HL-60 (cell line): ENCODE results near the gene SUPT3H.

Experiments used
- DNase-seq, 2 experiments: peaks; one replicate each; pipeline ENCODE4 v3.0.0-alpha.2; 2010 to 2020; ENCODE audit warnings: low read depth in 1 of 2, low spot score in 1 of 2
- H3K27ac ChIP-seq: fragments of 250-450 bp; sonication (Bioruptor Pico); replicated peaks from 2 replicates; pipeline ENCODE4 v1.5.1; 2020; ENCODE audit warnings: mild to moderate bottlenecking, moderate library complexity
- H3K27me3 ChIP-seq: fragments of 250-450 bp; sonication (Bioruptor Pico); 2 replicates; pipeline ENCODE4 v1.5.1; 2021; ENCODE audit warnings: mild to moderate bottlenecking, moderate library complexity; ENCODE audit not compliant: insufficient read depth, poor library complexity, severe bottlenecking
- H3K4me3 ChIP-seq: replicated peaks from 2 replicates; pipeline ENCODE4 v1.5.1; 2011; ENCODE audit warnings: mild to moderate bottlenecking, control low read depth, low read length; ENCODE audit not compliant: insufficient read depth
- GABPA ChIP-seq: IDR thresholded peaks from 2 replicates; pipeline ENCODE4 v1.6.1; 2012; ENCODE audit warnings: low read depth
- POLR2AphosphoS5 ChIP-seq: IDR thresholded peaks from 2 replicates; pipeline ENCODE4 v1.6.1; 2012; ENCODE audit warnings: low read depth
- SPI1 ChIP-seq: IDR thresholded peaks from 2 replicates; pipeline ENCODE4 v1.6.1; 2012; ENCODE audit warnings: low read depth, mild to moderate bottlenecking, borderline replicate concordance
- TF ChIP-seq, protein P1 (sequence below): IDR thresholded peaks from one replicate; pipeline ENCODE4 v1.5.1; 2011; ENCODE audit warnings: low read length, control low read depth, inconsistent platforms; ENCODE audit not compliant: insufficient read depth
- TF ChIP-seq, protein P2 (sequence below): IDR thresholded peaks from 2 replicates; pipeline ENCODE4 v1.6.1; 2012; ENCODE audit warnings: low read depth; ENCODE audit not compliant: insufficient replicate concordance

Gene SUPT3H

DNA sequence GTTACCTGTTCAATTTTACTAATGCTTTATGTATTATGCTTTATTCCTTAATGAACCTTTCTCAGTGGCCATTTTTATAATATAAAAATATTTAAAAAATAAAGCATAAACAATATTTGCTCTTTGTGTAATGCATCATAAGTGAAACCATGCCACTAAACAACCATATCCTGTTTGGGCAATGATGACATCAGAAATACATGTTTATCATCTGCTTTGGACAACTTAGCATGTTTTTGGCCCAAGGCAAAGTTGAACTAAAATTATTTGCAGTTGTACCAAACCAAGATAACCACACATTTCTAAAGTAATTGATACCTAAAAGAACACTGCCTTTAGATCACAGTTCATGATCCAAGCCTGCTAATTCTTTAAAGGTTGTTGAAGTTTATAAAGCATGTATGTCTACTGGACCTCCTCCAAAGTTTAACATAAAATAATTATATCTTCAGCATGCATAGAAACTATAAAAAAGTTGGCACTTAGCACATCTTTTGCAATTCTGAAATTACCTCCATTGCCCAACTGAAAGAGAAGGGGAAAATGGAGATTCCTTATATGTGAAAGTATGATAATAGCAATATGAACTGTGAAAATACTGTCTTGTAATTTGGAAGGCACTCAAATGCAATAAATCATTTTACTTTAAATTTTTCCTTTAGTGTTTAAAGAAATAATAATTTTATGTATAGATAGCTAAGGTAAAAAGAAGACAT lies 375.2 kb downstream of the SUPT3H start:
- Histone ChIP-seq H3K27ac (no peak overlapping the region), H3K4me3 (no peak overlapping the region), H3K27me3 (no peaks in the 10 kb centered on the region)
- no peak for DNase-seq
- TF ChIP-seq SPI1 (no peak), POLR2AphosphoS5 (no peak), GABPA (no peak)
- TF ChIP-seq, protein P1, sequence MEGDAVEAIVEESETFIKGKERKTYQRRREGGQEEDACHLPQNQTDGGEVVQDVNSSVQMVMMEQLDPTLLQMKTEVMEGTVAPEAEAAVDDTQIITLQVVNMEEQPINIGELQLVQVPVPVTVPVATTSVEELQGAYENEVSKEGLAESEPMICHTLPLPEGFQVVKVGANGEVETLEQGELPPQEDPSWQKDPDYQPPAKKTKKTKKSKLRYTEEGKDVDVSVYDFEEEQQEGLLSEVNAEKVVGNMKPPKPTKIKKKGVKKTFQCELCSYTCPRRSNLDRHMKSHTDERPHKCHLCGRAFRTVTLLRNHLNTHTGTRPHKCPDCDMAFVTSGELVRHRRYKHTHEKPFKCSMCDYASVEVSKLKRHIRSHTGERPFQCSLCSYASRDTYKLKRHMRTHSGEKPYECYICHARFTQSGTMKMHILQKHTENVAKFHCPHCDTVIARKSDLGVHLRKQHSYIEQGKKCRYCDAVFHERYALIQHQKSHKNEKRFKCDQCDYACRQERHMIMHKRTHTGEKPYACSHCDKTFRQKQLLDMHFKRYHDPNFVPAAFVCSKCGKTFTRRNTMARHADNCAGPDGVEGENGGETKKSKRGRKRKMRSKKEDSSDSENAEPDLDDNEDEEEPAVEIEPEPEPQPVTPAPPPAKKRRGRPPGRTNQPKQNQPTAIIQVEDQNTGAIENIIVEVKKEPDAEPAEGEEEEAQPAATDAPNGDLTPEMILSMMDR, result no peak
- TF ChIP-seq, protein P2, sequence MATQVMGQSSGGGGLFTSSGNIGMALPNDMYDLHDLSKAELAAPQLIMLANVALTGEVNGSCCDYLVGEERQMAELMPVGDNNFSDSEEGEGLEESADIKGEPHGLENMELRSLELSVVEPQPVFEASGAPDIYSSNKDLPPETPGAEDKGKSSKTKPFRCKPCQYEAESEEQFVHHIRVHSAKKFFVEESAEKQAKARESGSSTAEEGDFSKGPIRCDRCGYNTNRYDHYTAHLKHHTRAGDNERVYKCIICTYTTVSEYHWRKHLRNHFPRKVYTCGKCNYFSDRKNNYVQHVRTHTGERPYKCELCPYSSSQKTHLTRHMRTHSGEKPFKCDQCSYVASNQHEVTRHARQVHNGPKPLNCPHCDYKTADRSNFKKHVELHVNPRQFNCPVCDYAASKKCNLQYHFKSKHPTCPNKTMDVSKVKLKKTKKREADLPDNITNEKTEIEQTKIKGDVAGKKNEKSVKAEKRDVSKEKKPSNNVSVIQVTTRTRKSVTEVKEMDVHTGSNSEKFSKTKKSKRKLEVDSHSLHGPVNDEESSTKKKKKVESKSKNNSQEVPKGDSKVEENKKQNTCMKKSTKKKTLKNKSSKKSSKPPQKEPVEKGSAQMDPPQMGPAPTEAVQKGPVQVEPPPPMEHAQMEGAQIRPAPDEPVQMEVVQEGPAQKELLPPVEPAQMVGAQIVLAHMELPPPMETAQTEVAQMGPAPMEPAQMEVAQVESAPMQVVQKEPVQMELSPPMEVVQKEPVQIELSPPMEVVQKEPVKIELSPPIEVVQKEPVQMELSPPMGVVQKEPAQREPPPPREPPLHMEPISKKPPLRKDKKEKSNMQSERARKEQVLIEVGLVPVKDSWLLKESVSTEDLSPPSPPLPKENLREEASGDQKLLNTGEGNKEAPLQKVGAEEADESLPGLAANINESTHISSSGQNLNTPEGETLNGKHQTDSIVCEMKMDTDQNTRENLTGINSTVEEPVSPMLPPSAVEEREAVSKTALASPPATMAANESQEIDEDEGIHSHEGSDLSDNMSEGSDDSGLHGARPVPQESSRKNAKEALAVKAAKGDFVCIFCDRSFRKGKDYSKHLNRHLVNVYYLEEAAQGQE, result no peak

DNA sequence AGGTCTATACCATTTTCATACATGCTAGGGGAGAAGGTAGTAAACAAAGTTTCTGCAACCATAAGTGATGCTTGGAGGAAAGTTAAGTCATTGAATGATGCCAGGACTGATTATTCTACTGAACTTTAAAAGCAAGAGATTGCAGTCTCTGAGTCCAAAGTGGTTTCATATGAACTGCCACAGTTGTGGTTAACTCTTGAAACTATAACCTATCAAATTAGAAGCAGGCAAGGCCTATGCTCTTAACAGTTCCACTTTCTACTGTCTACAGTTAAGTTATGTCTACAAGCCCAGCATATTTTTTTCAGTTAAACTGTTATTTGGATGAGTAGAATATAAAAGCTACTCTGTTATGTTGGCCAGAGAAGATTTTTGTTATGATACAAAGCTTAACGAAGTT lies 376.1 kb downstream of the SUPT3H start:
- Histone ChIP-seq H3K4me3 (no peak overlapping the region), H3K27me3 (no peaks in the 10 kb centered on the region), H3K27ac (no peak overlapping the region)
- DNase-seq, result no peak
- TF ChIP-seq GABPA (no peak), POLR2AphosphoS5 (no peak), SPI1 (no peak)
- TF ChIP-seq, protein P1, result no peak
- TF ChIP-seq, protein P2, result no peak

DNA sequence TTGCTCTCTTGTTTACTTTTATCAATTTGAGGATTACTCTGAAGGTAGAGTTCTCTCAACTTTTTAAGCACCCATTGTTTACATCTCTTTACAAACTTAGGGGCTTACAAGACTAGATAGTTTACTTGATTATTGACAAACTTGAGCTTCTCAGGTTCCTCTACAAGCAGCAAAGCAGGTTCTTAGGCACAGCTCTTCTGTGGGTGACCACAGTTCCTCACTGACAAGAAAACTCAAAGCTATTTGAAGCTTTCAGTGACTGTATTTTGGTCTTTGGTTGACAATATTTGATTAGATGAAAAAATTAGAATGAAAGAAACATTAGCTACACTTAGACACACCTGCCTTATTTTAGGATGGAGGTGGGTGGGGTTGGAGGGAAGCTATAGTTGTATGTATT lies 376.9 kb downstream of the SUPT3H start:
- Histone ChIP-seq H3K27ac (no peak overlapping the region), H3K4me3 (no peak overlapping the region), H3K27me3 (no peaks in the 10 kb centered on the region)
- TF ChIP-seq SPI1, result no peak
- no peak for TF ChIP-seq GABPA
- TF ChIP-seq, protein P2, result no peak
- TF ChIP-seq, protein P1, result no peak
- no peak for TF ChIP-seq POLR2AphosphoS5
- no peak for DNase-seq
